Ramos (cell line): ENCODE data around the gene SPNS3.

Source experiments
- in situ Hi-C: fragments of 300-500 bp; cut with MboI; formaldehyde crosslinking; loops from one replicate; pipeline ENCODE4 v1.14.3; 2022; ENCODE audit warnings: low sequenced_read_pairs; ENCODE audit not compliant: unreplicated experiment

SPNS3 gene

GRCh38 chr17:4460661-4461060, 26.9 kb downstream of the SPNS3 start:
- in situ Hi-C loops, result no loop called here

GRCh38 chr17:4463818-4464476, 30.2 kb downstream of the SPNS3 start:
- in situ Hi-C loops, result no loop called here

- in situ Hi-C loops, result no loop called here
Measured at GRCh38 chr17:4465786-4466185, 32.0 kb downstream of the SPNS3 start.

- in situ Hi-C loops, result no loop called here
Measured at GRCh38 chr17:4467287-4467686, 33.5 kb downstream of the SPNS3 start.

- in situ Hi-C loops, result no loop called here
Measured at GRCh38 chr17:4469552-4469951, 35.8 kb downstream of the SPNS3 start.

GRCh38 chr17:4472286-4472685, 38.5 kb downstream of the SPNS3 start:
- in situ Hi-C loops, result no loop called here

GRCh38 chr17:4474093-4474492, 40.4 kb downstream of the SPNS3 start:
- in situ Hi-C loops, result no loop called here

- in situ Hi-C loops, result no loop called here
Measured at GRCh38 chr17:4475001-4475400, 41.3 kb downstream of the SPNS3 start.

GRCh38 chr17:4475463-4475862, 41.7 kb downstream of the SPNS3 start:
- in situ Hi-C loops, result no loop called here

GRCh38 chr17:4476017-4476416, 42.3 kb downstream of the SPNS3 start:
- in situ Hi-C loops, result no loop called here

- in situ Hi-C loops, result no loop called here
Measured at GRCh38 chr17:4476511-4477070, 42.9 kb downstream of the SPNS3 start.

GRCh38 chr17:4477255-4477791, 43.6 kb downstream of the SPNS3 start:
- in situ Hi-C loops, result no loop called here

GRCh38 chr17:4478318-4478830, 44.6 kb downstream of the SPNS3 start:
- in situ Hi-C loops, result no loop called here

GRCh38 chr17:4479340-4479981, 45.7 kb downstream of the SPNS3 start:
- in situ Hi-C loops, result no loop called here

GRCh38 chr17:4479982-4480751, 46.4 kb downstream of the SPNS3 start:
- in situ Hi-C loops, result no loop called here

GRCh38 chr17:4480929-4481898, 47.5 kb downstream of the SPNS3 start:
- in situ Hi-C loops, result no loop called here

- in situ Hi-C loops, result no loop called here
Measured at GRCh38 chr17:4482338-4483011, 48.7 kb downstream of the SPNS3 start.

- in situ Hi-C loops, result no loop called here
Measured at GRCh38 chr17:4483012-4483840, 49.5 kb downstream of the SPNS3 start.
